Prostate gland (tissue), 2 donors: Measurements from ENCODE around the gene NMD3. TPM values are rescaled to one million over a fixed set of nuclear protein-coding genes. Genes with fewer than 3 reads are reported as not detected.
"Not testable (repeated sequence)": the region's sequence is repeated elsewhere in the genome, so short reads cannot be mapped to it uniquely, and the experiment has no call there.

Experiments
- DNase-seq: peaks from one replicate; pipeline ENCODE4 v3.0.0-alpha.2; 2019; ENCODE audit warnings: low spot score
- H3K27ac ChIP-seq, 2 donors: fragments of 200-600 bp; sonication (generic); 2 replicates each; pipeline ENCODE4 v1.5.1; 2017 to 2019
- H3K27me3 ChIP-seq: fragments of 200-600 bp; sonication (generic); replicated peaks from 2 replicates; pipeline ENCODE4 v1.5.1; 2019; ENCODE audit not compliant: insufficient read depth
- H3K36me3 ChIP-seq, 2 donors: fragments of 200-600 bp; sonication (generic); 1 replicate in 1 of 2; 2 replicates in 1 of 2; pipeline versions ENCODE4 v1.5.1 to v1.8.1; 2017 to 2019
- H3K4me1 ChIP-seq: fragments of 200-600 bp; sonication (generic); replicated peaks from 2 replicates; pipeline ENCODE4 v1.5.1; 2019
- H3K4me3 ChIP-seq, 2 donors: fragments of 200-600 bp; sonication (generic); 2 replicates each; pipeline ENCODE4 v1.5.1; 2017 to 2019
- H3K9me3 ChIP-seq: fragments of 200-600 bp; sonication (generic); 2 replicates; pipeline ENCODE4 v1.5.1; 2017
- POLR2A ChIP-seq: fragments of 450-650 bp; IDR thresholded peaks from one replicate; pipeline ENCODE4 v1.6.1; 2016; ENCODE audit warnings: antibody characterized with exemption, mild to moderate bottlenecking
- POLR2AphosphoS5 ChIP-seq: sonication (generic); formaldehyde crosslinking; IDR thresholded peaks from one replicate; pipeline ENCODE4 v1.6.1; 2017; ENCODE audit warnings: antibody characterized with exemption
- WGBS: methylation state at CpG from one replicate; pipeline ENCODE4 v1.1.5; 2018; 5-methylcytosine and 5-hydroxymethylcytosine counted together
- intact Hi-C: fragments of 100-400 bp; cut with DNase I; formaldehyde crosslinking; loops from one replicate; pipeline ENCODE4 v1.14.2; 2022
- total RNA-seq, 2 donors: library from RNA; depleted of rRNA; stranded (reverse); fragments of >200 nt; gene quantifications; one replicate each; pipeline ENCODE4 v1.1.0, GENCODE V29; 2016
- TF ChIP-seq, protein P1 (sequence below), 4 experiments: fragments of 200-600 bp in 2 of 4; fragments of 450-650 bp in 2 of 4; sonication (generic) in 2 of 4; IDR thresholded peaks; 1 replicate in 3 of 4; 2 replicates in 1 of 4; pipeline ENCODE4 v1.5.1; 2016 to 2019; ENCODE audit warnings: antibody characterized with exemption in 4 of 4, mild to moderate bottlenecking in 2 of 4, moderate library complexity in 2 of 4

NMD3 gene
- total RNA-seq, 2 donors from 2014 or later = 29.5 to 52.0 TPM

DNA sequence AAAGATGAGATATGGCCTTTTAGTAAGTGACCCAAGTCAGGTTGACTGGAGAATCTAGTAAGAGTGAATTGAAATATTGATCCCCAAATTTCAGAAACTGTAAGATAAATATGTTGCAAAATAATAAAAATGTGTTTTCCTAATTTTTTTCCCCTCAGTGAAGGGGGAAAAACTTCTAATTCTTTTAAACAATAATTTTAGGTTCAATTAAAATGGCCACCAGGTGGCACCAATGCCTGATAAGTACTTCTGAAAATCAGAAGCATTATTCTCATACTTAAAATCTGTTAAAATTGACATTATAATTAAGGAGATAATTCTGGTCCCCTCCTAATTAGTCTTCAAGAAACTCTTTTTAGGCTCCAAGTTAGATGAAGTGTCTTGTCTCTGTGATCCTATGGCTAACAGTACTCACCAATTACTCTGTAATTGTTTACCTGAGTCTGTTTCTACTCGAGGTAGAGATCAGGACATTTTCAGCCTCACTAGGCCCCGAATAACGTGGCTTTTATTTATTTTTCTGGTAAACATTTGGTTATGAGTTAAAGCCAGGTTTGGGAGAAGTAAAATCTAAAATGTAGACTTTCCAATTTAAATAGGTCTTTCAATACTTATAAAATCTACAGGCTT lies 52.6 kb downstream of the NMD3 start:
- H3K4me3 ChIP-seq = no peak overlapping the region
- intact Hi-C loops = loop anchor here (2.0 kb wide), 1 partner anchor 149 kb away; no protein-coding TSS in a partner anchor
- 38% methylated on average over 3 of the region's 3 CpGs for WGBS
- no peaks in the 10 kb centered on the region for H3K9me3 ChIP-seq
- H3K36me3 ChIP-seq = no peaks in the 10 kb centered on the region
- H3K4me1 ChIP-seq = no peaks in the 10 kb centered on the region
- DNase-seq = peak; percentile 45
- no peak overlapping the region for H3K27ac ChIP-seq
- TF ChIP-seq, protein P1, sequence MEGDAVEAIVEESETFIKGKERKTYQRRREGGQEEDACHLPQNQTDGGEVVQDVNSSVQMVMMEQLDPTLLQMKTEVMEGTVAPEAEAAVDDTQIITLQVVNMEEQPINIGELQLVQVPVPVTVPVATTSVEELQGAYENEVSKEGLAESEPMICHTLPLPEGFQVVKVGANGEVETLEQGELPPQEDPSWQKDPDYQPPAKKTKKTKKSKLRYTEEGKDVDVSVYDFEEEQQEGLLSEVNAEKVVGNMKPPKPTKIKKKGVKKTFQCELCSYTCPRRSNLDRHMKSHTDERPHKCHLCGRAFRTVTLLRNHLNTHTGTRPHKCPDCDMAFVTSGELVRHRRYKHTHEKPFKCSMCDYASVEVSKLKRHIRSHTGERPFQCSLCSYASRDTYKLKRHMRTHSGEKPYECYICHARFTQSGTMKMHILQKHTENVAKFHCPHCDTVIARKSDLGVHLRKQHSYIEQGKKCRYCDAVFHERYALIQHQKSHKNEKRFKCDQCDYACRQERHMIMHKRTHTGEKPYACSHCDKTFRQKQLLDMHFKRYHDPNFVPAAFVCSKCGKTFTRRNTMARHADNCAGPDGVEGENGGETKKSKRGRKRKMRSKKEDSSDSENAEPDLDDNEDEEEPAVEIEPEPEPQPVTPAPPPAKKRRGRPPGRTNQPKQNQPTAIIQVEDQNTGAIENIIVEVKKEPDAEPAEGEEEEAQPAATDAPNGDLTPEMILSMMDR (IDR thresholded peaks at IDR 0.05) = peak; percentile 69 to 82 (median 78)
- no peak for TF ChIP-seq POLR2AphosphoS5
- TF ChIP-seq POLR2A = no peak
- H3K27me3 ChIP-seq = no peaks in the 10 kb centered on the region

DNA sequence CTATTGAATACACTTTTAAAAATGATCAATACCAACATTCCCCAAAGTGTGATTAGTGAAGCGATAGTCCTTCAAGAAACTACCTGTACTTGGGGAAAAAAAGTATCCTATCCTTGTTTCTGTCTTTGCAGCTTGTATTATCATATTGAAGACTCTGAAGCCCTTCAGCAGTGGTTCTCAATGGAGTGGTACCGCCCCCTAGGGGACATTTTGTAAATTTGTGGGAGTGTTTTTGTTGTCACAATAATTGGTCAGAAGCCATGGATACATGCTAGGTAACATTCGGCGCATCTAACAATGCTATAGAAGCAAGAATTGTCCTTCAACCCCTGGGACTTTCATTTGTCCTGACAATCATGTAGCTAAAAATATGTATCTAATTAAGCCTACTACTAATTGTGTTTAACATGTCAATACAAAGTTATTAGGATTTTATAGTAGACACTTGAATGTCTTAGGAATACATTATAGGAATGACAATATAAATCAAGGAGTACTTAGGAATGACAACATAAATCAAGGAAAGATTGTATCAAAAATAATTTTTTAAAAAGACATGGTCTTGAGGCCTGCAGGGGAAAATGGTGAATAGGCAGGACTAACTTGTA lies 53.7 kb downstream of the NMD3 start:
- no peak overlapping the region for H3K4me3 ChIP-seq
- no peak overlapping the region for H3K27ac ChIP-seq
- no peak for TF ChIP-seq POLR2A
- TF ChIP-seq, protein P1 (IDR thresholded peaks at IDR 0.05) = peak in 3 of 4 experiments; percentile 7 to 40 (median 25)
- TF ChIP-seq POLR2AphosphoS5 = no peak
- intact Hi-C loops = no loop called here
- WGBS = 75% methylated on average over 4 of the region's 4 CpGs
- no peaks in the 10 kb centered on the region for H3K9me3 ChIP-seq
- no peaks in the 10 kb centered on the region for H3K4me1 ChIP-seq
- H3K36me3 ChIP-seq = no peaks in the 10 kb centered on the region
- H3K27me3 ChIP-seq = no peaks in the 10 kb centered on the region
- no peak for DNase-seq

DNA sequence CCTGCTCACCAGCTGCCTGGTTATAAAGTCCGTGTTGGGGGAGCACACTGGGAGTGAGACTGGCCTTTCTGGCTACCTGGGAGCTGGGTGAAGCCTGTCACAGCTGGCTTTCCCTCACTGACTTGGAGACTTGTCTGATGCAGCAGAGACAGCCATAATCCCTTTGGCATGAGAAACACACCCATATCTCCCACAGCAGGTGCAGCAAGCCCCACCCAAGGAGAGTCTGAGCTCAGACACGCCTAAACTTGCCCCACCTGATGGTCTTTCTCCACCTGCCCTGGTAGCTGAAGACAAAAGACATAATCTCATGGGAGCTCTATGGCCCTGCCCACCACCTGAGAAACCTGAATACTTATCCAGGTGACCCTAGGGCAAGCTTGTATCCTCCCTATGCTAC lies 54.8 kb downstream of the NMD3 start:
- no peaks in the 10 kb centered on the region for H3K36me3 ChIP-seq
- TF ChIP-seq, protein P1 (IDR thresholded peaks at IDR 0.05) = no peak
- no peak for TF ChIP-seq POLR2A
- TF ChIP-seq POLR2AphosphoS5 = no peak
- DNase-seq = no peak
- intact Hi-C loops = no loop called here
- no peak overlapping the region for H3K27ac ChIP-seq
- no peaks in the 10 kb centered on the region for H3K9me3 ChIP-seq
- no peak overlapping the region for H3K4me3 ChIP-seq
- 42% methylated on average over 2 of the region's 2 CpGs for WGBS
- H3K4me1 ChIP-seq = no peaks in the 10 kb centered on the region
- H3K27me3 ChIP-seq = no peaks in the 10 kb centered on the region

DNA sequence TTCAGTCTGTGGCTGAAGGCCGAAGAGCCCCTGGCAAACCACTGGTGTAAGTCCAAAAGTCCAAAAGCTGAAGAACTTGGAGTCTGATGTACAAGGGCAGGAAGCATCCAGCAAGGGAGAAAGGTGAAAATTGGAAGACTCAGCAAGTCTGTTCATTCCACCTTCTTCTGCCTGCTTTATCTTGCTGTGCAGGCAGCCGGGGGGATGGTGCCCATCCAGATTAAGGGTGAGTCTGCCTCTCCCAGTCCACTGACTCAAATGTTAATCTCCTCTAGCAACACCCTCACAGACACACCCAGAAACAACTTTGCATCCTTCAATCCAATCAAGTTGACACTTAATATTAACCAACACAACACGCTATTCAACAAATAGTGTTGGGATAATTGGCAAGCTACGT lies 61.3 kb downstream of the NMD3 start:
- DNase-seq, H3K36me3 ChIP-seq, H3K27ac ChIP-seq, H3K4me1 ChIP-seq, H3K9me3 ChIP-seq, H3K4me3 ChIP-seq, H3K27me3 ChIP-seq, intact Hi-C loops: not testable (repeated sequence)
- WGBS = 87% methylated on average over 4 of the region's 4 CpGs

DNA sequence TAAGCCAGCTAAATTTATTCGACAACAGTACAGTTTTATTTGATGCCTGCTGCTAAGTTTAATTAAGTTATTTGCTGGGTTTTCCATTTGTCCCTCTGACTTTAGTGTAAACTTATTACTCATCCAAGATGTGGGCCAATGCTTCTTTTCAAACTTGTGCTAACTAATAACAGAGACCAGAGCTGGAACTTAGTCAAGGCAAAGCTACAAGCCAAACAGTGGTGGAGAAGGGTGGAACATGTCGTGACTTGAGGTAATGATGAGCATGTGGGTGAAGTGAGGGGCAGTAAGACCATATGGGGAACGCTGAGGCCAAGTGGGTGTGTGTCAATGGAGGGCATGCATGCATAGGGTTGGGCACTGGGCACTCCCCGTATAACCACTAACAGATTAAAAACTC lies 63.9 kb downstream of the NMD3 start:
- DNase-seq = peak; percentile 32
- peak; percentile 49 for TF ChIP-seq POLR2AphosphoS5
- no peak for TF ChIP-seq POLR2A
- TF ChIP-seq, protein P1 (IDR thresholded peaks at IDR 0.05) = no peak
- Histone ChIP-seq H3K27ac (no peak overlapping the region), H3K27me3 (no peaks in the 10 kb centered on the region), H3K4me3 (no peak overlapping the region), H3K9me3 (no peaks in the 10 kb centered on the region), H3K36me3 (no peaks in the 10 kb centered on the region), H3K4me1 (no peaks in the 10 kb centered on the region)
- 36% methylated on average over 4 of the region's 4 CpGs for WGBS
- intact Hi-C loops = no loop called here
